Mesodermal cell (in vitro differentiated cells): ENCODE results near the gene CFAP77.

ENCODE experiments used
- H3K27ac ChIP-seq: 2 replicates; pipeline ENCODE4 v1.7.0; 2013; ENCODE audit warnings: mild to moderate bottlenecking, low read depth, low read length, moderate library complexity; ENCODE audit not compliant: severe bottlenecking
- H3K36me3 ChIP-seq: 2 replicates; pipeline ENCODE4 v1.7.1; 2013; ENCODE audit warnings: mild to moderate bottlenecking, low read length, moderate library complexity; ENCODE audit not compliant: control insufficient read depth, insufficient read depth
- H3K4me1 ChIP-seq: one replicate; pipeline ENCODE4 v1.7.1; 2013; ENCODE audit warnings: mild to moderate bottlenecking, low read length; ENCODE audit not compliant: insufficient read depth, control insufficient read depth, poor library complexity, severe bottlenecking
- H3K4me3 ChIP-seq: 2 replicates; pipeline ENCODE4 v1.7.0; 2013; ENCODE audit warnings: low read length, control low read depth, mild to moderate bottlenecking; ENCODE audit not compliant: insufficient read depth, poor library complexity, severe bottlenecking; ENCODE audit errors: extremely low read depth
- H3K9me3 ChIP-seq: 2 replicates; pipeline ENCODE4 v1.7.1; 2013; ENCODE audit warnings: mild to moderate bottlenecking, low read length, moderate library complexity; ENCODE audit not compliant: control insufficient read depth
- WGBS, 2 experiments: methylation state at CpG; one replicate each; pipeline ENCODE4 v1.1.5; 2013; ENCODE audit warnings: missing lambda C conversion rate in 2 of 2; ENCODE audit not compliant: insufficient coverage in 2 of 2; 5-methylcytosine and 5-hydroxymethylcytosine counted together

Gene CFAP77

GRCh38 chr9:132408521-132408920, 1.5 kb upstream of the CFAP77 start:
- Histone ChIP-seq H3K27ac (no peak overlapping the region), H3K4me1 (no peaks in the 10 kb centered on the region), H3K36me3 (peaks cover 2% of the 10 kb centered on the region), H3K4me3 (no peak overlapping the region), H3K9me3 (no peaks in the 10 kb centered on the region)
- WGBS, 2 experiments: 80 to 87% methylated on average over 7 of the region's 8 CpGs

GRCh38 chr9:132410642-132411041, 631 bp downstream of the CFAP77 start:
- Histone ChIP-seq H3K9me3 (no peaks in the 10 kb centered on the region), H3K36me3 (no peaks in the 10 kb centered on the region), H3K4me3 (peak overlapping the region; percentile 46), H3K27ac (no peak overlapping the region), H3K4me1 (no peaks in the 10 kb centered on the region)
- WGBS, 2 experiments: 5 to 7% methylated on average over 15 to 18 of the region's 19 CpGs

GRCh38 chr9:132411091-132411508, 1.1 kb downstream of the CFAP77 start:
- Histone ChIP-seq H3K36me3 (no peaks in the 10 kb centered on the region), H3K4me3 (no peak overlapping the region), H3K27ac (no peak overlapping the region), H3K4me1 (no peaks in the 10 kb centered on the region), H3K9me3 (no peaks in the 10 kb centered on the region)
- WGBS, 2 experiments: 0 to 3% methylated on average over 15 to 19 of the region's 20 CpGs

DNA sequence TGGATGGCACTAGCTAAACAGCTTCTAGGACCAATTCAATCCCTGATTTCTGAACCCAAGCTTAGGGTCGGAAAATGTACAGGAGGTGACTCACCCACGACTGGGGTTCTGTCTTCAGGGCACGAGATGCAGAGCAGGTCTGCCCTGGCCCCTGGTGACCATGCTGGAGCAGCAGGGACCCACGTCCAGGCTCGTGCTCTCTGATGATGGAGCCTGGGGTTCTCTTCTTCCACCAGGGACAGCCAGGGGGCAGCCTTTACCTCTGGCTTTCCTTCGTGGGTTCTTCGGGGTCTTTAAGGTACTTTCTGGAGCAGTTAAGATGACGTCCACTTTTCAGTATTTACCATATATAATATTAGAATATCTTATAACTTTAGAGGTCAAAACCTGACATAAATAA, 2.1 kb downstream of the CFAP77 start:
- Histone ChIP-seq H3K27ac (no peak overlapping the region), H3K4me3 (no peak overlapping the region), H3K36me3 (no peaks in the 10 kb centered on the region), H3K9me3 (no peaks in the 10 kb centered on the region), H3K4me1 (no peaks in the 10 kb centered on the region)
- 12 to 13% methylated on average over 3 to 5 of the region's 8 CpGs for WGBS, 2 experiments

GRCh38 chr9:132413926-132414325, 3.9 kb downstream of the CFAP77 start:
- Histone ChIP-seq H3K27ac (no peak overlapping the region), H3K36me3 (no peaks in the 10 kb centered on the region), H3K4me1 (no peaks in the 10 kb centered on the region), H3K4me3 (no peak overlapping the region), H3K9me3 (no peaks in the 10 kb centered on the region)
- WGBS, 2 experiments: 94 to 97% methylated on average over 4 to 5 of the region's 5 CpGs

DNA sequence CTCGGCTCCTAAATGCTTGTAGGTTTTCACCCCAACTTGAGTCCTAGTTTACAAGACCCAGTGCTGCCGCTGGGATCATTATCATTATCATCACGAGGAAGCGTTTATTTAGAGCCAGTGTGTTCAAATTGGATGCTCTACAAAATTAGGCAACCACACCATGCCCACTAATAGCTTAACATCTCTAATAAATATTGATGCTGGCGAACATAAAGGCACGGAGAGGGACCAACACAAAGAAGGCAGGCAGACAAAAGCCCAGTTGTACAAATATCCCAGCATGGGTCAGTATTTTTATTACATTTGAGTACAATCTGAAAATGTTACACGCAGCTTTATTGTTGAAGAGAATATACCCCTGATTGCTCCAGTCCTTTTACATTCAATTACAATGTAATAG, 4.7 kb downstream of the CFAP77 start:
- Histone ChIP-seq H3K4me1 (no peaks in the 10 kb centered on the region), H3K9me3 (no peaks in the 10 kb centered on the region), H3K4me3 (no peak overlapping the region), H3K36me3 (no peaks in the 10 kb centered on the region), H3K27ac (no peak overlapping the region)
- 87 to 100% methylated on average over 1 to 4 of the region's 7 CpGs for WGBS, 2 experiments

- no peak overlapping the region for H3K4me3 ChIP-seq
- 54 to 63% methylated on average over 10 of the region's 12 CpGs for WGBS, 2 experiments
- H3K36me3 ChIP-seq: no peaks in the 10 kb centered on the region
- H3K27ac ChIP-seq: no peak overlapping the region
- no peaks in the 10 kb centered on the region for H3K4me1 ChIP-seq
- H3K9me3 ChIP-seq: no peaks in the 10 kb centered on the region
These were observed 5.2 kb downstream of the CFAP77 start for GRCh38 chr9:132415181-132415580.

- Histone ChIP-seq H3K9me3 (no peaks in the 10 kb centered on the region), H3K36me3 (no peaks in the 10 kb centered on the region), H3K4me1 (no peaks in the 10 kb centered on the region), H3K27ac (no peak overlapping the region), H3K4me3 (no peak overlapping the region)
- 78 to 89% methylated on average over 1 to 4 of the region's 5 CpGs for WGBS, 2 experiments
These were observed 8.8 kb downstream of the CFAP77 start for GRCh38 chr9:132418726-132419363.

GRCh38 chr9:132422574-132422973, 12.6 kb downstream of the CFAP77 start:
- Histone ChIP-seq H3K27ac (no peak overlapping the region), H3K4me1 (no peaks in the 10 kb centered on the region), H3K4me3 (no peak overlapping the region), H3K9me3 (no peaks in the 10 kb centered on the region), H3K36me3 (no peaks in the 10 kb centered on the region)
- 57 to 66% methylated on average over 5 of the region's 5 CpGs for WGBS, 2 experiments

GRCh38 chr9:132423503-132423902, 13.5 kb downstream of the CFAP77 start:
- no peak overlapping the region for H3K27ac ChIP-seq
- H3K9me3 ChIP-seq: no peaks in the 10 kb centered on the region
- 96% methylated on average over 3 to 5 of the region's 5 CpGs for WGBS, 2 experiments
- no peak overlapping the region for H3K4me3 ChIP-seq
- H3K4me1 ChIP-seq: no peaks in the 10 kb centered on the region
- no peaks in the 10 kb centered on the region for H3K36me3 ChIP-seq

- H3K27ac ChIP-seq: no peak overlapping the region
- WGBS, 2 experiments: 30 to 38% methylated on average over 16 of the region's 22 CpGs
- H3K4me1 ChIP-seq: no peaks in the 10 kb centered on the region
- H3K36me3 ChIP-seq: no peaks in the 10 kb centered on the region
- H3K9me3 ChIP-seq: no peaks in the 10 kb centered on the region
- no peak overlapping the region for H3K4me3 ChIP-seq
These were observed 15.1 kb downstream of the CFAP77 start for GRCh38 chr9:132424857-132425674.
